Keratinocyte (primary cell): ENCODE results near the gene MYO7B. TPM values are rescaled to one million over a fixed set of nuclear protein-coding genes. Genes with fewer than 3 reads are reported as not detected.

Experiments
- DNase-seq: peaks from one replicate; pipeline ENCODE4 v3.0.0-alpha.2; 2011; ENCODE audit warnings: low read depth, missing footprints, low spot score
- FAIRE-seq: peaks from 2 replicates; lab custom pipeline; 2011; peaks lifted over from hg19 to GRCh38; lab: Jason Lieb, UNC
- H2AFZ ChIP-seq: 2 replicates; pipeline ENCODE4 v1.6.0; 2012; ENCODE audit warnings: low read length, control low read depth, inconsistent platforms; ENCODE audit not compliant: control insufficient read depth
- H3K27ac ChIP-seq: 2 replicates; pipeline ENCODE4 v1.5.1; 2011; ENCODE audit warnings: low read length; ENCODE audit not compliant: control insufficient read depth, insufficient read depth
- H3K27me3 ChIP-seq: 3 replicates; pipeline ENCODE4 v1.6.0; 2011; ENCODE audit warnings: low read length; ENCODE audit not compliant: control insufficient read depth, insufficient read depth; ENCODE audit errors: extremely low read depth
- H3K36me3 ChIP-seq, 2 experiments: 2 replicates in 1 of 2; 3 replicates in 1 of 2; pipeline ENCODE4 v1.5.1; 2011; ENCODE audit warnings: low read length in 2 of 2, mild to moderate bottlenecking in 1 of 2; ENCODE audit not compliant: control insufficient read depth in 2 of 2, insufficient read depth in 2 of 2; ENCODE audit errors: extremely low read depth in 1 of 2
- H3K4me1 ChIP-seq: 3 replicates; pipeline ENCODE4 v1.5.1; 2011; ENCODE audit warnings: low read length; ENCODE audit not compliant: control insufficient read depth, insufficient read depth; ENCODE audit errors: extremely low read depth
- H3K4me2 ChIP-seq: 3 replicates; pipeline ENCODE4 v1.6.0; 2011; ENCODE audit warnings: low read depth, low read length; ENCODE audit not compliant: control insufficient read depth, insufficient read depth; ENCODE audit errors: extremely low read depth
- H3K4me3 ChIP-seq, 3 experiments: fragments of 200-600 bp in 1 of 3; sonication (generic) in 1 of 3; 2 replicates in 2 of 3; 3 replicates in 1 of 3; pipeline ENCODE4 v1.5.1; 2011 to 2016; ENCODE audit warnings: low read length in 3 of 3, mild to moderate bottlenecking in 3 of 3, control low read depth in 2 of 3, inconsistent platforms in 1 of 3, low read depth in 1 of 3, mixed read lengths in 1 of 3, mixed run types in 1 of 3, moderate library complexity in 1 of 3; ENCODE audit not compliant: control insufficient read depth in 2 of 3, insufficient read depth in 2 of 3; ENCODE audit errors: extremely low read depth in 1 of 3
- H3K79me2 ChIP-seq: 2 replicates; pipeline ENCODE4 v1.6.0; 2012; ENCODE audit warnings: low read length; ENCODE audit not compliant: control insufficient read depth, insufficient read depth
- H3K9ac ChIP-seq: 3 replicates; pipeline ENCODE4 v1.6.0; 2011; ENCODE audit warnings: low read length; ENCODE audit not compliant: control insufficient read depth, insufficient read depth; ENCODE audit errors: extremely low read depth
- H3K9me1 ChIP-seq: 3 replicates; pipeline ENCODE4 v1.6.0; 2011; ENCODE audit warnings: low read length; ENCODE audit not compliant: control insufficient read depth, insufficient read depth; ENCODE audit errors: extremely low read depth
- H3K9me3 ChIP-seq: 2 replicates; pipeline ENCODE4 v1.5.1; 2012; ENCODE audit warnings: low read depth, low read length; ENCODE audit not compliant: control insufficient read depth
- H4K20me1 ChIP-seq: 3 replicates; pipeline ENCODE4 v1.6.0; 2011; ENCODE audit warnings: low read length; ENCODE audit not compliant: control insufficient read depth, insufficient read depth; ENCODE audit errors: extremely low read depth
- EZH2 ChIP-seq: IDR thresholded peaks from one replicate; pipeline ENCODE4 v1.6.1; 2012; ENCODE audit warnings: inconsistent platforms, mild to moderate bottlenecking, low read length, moderate library complexity
- dilution Hi-C: fragments of 300-500 bp; cut with MboI; formaldehyde crosslinking; loops from one replicate; pipeline ENCODE4 v1.7.0; 2020; ENCODE audit warnings: low sequenced_read_pairs; ENCODE audit not compliant: extremely low pct_ligation_motif_present
- polyA plus RNA-seq, 5 experiments: library from polyadenylated mRNA; depleted of rRNA in 3 of 5; stranded (reverse) in 3 of 5; stranded (forward) in 1 of 5; unstranded in 1 of 5; fragments of >200 nt; gene quantifications; 1 replicate in 1 of 5; 2 replicates in 3 of 5; 3 replicates in 1 of 5; pipeline versions ENCODE4 v1.2.1 to v1.2.3, GENCODE V29; 2011 to 2012; ENCODE audit warnings: missing spikeins in 2 of 5, low read depth in 1 of 5, low replicate concordance in 1 of 5
- TF ChIP-seq, protein P1 (sequence below), 3 experiments: IDR thresholded peaks in 1 of 3; conservative IDR thresholded peaks in 1 of 3; optimal IDR thresholded peaks in 1 of 3; 2 replicates in 2 of 3; 3 replicates in 1 of 3; pipeline versions ENCODE3 to v1.5.1; 2011; ENCODE audit warnings: low read length in 3 of 3, mild to moderate bottlenecking in 3 of 3, moderate library complexity in 2 of 3, control low read depth in 1 of 3, inconsistent platforms in 1 of 3; ENCODE audit not compliant: insufficient read depth in 2 of 3; ENCODE audit errors: extremely low read depth in 1 of 3

MYO7B gene
- polyA plus RNA-seq, 1 donor (not counting 4 experiments of a cell fraction or from before 2014, with no cell fraction given) = not detected

DNA sequence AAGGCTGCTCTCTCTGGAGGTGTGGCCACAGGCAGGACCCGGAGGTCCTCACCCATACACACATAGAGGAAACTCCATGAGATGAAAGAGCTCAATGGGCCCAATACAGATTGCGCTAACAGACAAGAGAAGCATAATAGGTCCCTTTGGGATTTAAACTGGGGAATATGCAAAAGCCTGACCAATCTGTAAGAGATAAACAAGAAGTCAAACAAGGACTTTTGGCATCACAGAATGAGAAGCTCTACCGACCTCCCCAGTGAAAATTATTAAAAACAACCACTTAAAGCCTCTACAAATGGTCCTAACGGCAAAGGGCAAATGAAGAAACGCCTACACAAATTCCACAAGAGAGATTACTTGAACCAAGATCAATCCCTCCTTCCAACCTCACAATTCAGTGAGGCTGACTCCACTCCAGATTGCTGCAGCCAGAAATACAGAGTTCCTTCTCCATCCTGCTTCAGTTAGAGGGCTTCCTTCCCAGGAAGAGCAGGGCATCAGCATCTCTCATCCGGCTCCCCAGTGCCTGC, 20.0 kb upstream of the MYO7B start:
- no peaks in the 10 kb centered on the region for H3K4me1 ChIP-seq
- H3K4me3 ChIP-seq = no peak overlapping the region
- no peak overlapping the region for H2AFZ ChIP-seq
- no peak overlapping the region for H3K4me2 ChIP-seq
- dilution Hi-C loops = no loop called here
- H3K36me3 ChIP-seq = peaks cover 10 to 17% of the 10 kb centered on the region in 2 experiments
- TF ChIP-seq EZH2 = no peak
- TF ChIP-seq, protein P1, sequence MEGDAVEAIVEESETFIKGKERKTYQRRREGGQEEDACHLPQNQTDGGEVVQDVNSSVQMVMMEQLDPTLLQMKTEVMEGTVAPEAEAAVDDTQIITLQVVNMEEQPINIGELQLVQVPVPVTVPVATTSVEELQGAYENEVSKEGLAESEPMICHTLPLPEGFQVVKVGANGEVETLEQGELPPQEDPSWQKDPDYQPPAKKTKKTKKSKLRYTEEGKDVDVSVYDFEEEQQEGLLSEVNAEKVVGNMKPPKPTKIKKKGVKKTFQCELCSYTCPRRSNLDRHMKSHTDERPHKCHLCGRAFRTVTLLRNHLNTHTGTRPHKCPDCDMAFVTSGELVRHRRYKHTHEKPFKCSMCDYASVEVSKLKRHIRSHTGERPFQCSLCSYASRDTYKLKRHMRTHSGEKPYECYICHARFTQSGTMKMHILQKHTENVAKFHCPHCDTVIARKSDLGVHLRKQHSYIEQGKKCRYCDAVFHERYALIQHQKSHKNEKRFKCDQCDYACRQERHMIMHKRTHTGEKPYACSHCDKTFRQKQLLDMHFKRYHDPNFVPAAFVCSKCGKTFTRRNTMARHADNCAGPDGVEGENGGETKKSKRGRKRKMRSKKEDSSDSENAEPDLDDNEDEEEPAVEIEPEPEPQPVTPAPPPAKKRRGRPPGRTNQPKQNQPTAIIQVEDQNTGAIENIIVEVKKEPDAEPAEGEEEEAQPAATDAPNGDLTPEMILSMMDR (optimal IDR thresholded peaks at IDR 0.05 in 1 of 3, IDR thresholded peaks at IDR 0.05 in 1 of 3, conservative IDR thresholded peaks at IDR 0.05 in 1 of 3; ENCODE audit: extremely low read depth in 1 of 3, insufficient read depth in 2 of 3, low read length in 3 of 3) = no peak
- peaks cover 3% of the 10 kb centered on the region for H3K9me1 ChIP-seq
- no peak overlapping the region for H3K27ac ChIP-seq
- peaks cover 6% of the 10 kb centered on the region for H4K20me1 ChIP-seq
- no peak overlapping the region for H3K9ac ChIP-seq
- H3K9me3 ChIP-seq = no peaks in the 10 kb centered on the region
- no peaks in the 10 kb centered on the region for H3K27me3 ChIP-seq
- FAIRE-seq = no peak
- peaks cover 97% of the 10 kb centered on the region for H3K79me2 ChIP-seq
- no peak for DNase-seq

DNA sequence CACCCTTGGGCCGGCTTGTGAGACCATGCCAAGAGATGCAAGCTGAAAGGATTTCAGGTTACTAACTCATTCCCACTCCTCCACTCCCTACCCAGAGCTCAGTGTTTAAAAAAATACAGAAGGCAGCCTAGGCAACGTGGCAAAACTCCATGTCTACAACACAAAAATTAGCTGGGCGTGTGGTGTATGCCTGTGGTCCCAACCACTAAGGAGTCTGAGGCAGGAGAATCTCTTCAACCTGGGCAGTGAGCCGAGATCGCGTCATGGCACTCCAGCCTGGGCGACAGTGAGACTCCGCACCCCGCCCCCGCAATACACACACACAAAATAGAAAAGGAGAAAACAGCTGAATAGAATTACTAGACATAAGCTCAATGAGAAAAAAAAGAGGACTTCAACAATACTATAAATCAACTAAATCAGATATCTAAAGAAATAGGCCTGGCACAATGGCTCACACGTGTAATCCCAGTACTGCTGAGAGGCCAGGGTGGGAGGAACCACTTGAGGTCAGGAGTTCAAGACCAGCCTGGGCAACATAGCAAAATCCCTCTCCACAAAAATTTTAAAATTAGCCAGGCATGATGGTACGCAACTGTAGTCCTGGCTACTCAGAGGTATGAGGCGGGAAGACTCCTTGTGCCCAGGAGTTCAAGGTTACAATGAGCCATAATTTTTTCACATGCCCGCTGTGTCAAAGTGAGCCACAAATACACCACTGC, 19.3 kb upstream of the MYO7B start:
- H3K79me2 ChIP-seq = peaks cover 97% of the 10 kb centered on the region
- H3K4me1 ChIP-seq = no peaks in the 10 kb centered on the region
- FAIRE-seq (no peak), DNase-seq (no peak)
- dilution Hi-C loops = no loop called here
- H3K9me1 ChIP-seq = peaks cover 3% of the 10 kb centered on the region
- no peak overlapping the region for H2AFZ ChIP-seq
- H3K27ac ChIP-seq = no peak overlapping the region
- no peaks in the 10 kb centered on the region for H3K9me3 ChIP-seq
- H3K9ac ChIP-seq = no peak overlapping the region
- TF ChIP-seq, protein P1 (optimal IDR thresholded peaks at IDR 0.05 in 1 of 3, IDR thresholded peaks at IDR 0.05 in 1 of 3, conservative IDR thresholded peaks at IDR 0.05 in 1 of 3; ENCODE audit: extremely low read depth in 1 of 3, insufficient read depth in 2 of 3, low read length in 3 of 3) = no peak
- no peak for TF ChIP-seq EZH2
- H4K20me1 ChIP-seq = peaks cover 6% of the 10 kb centered on the region
- H3K27me3 ChIP-seq = no peaks in the 10 kb centered on the region
- H3K36me3 ChIP-seq = peaks cover 10 to 17% of the 10 kb centered on the region in 2 experiments
- H3K4me3 ChIP-seq = no peak overlapping the region
- H3K4me2 ChIP-seq = no peak overlapping the region
